Activated B cell treated with CpG ODN at 0.5 μM for 24 hours (primary cell): Measurements from ENCODE around the gene RNF146. TPM values are rescaled to one million over a fixed set of nuclear protein-coding genes. Genes with fewer than 3 reads are reported as not detected.

Experiments
- ATAC-seq: fragments of 200-7000 bp; cut with Tn5 transposase; one replicate; pipeline ENCODE4 v1.10.0; 2021; ENCODE audit warnings: low read depth, mild to moderate bottlenecking, moderate library complexity
- CTCF ChIA-PET: fragments of 350-600 bp; sonication (Branson Sonifier 250); formaldehyde crosslinking; loops from one replicate; lab custom pipeline; 2021; ENCODE audit warnings: antibody characterized with exemption; lab: Charles Lee
- POLR2A ChIA-PET: fragments of 350-600 bp; sonication (Branson Sonifier 250); formaldehyde crosslinking; loops from one replicate; lab custom pipeline; 2021; ENCODE audit warnings: antibody characterized with exemption; lab: Charles Lee
- DNase-seq: peaks from one replicate; pipeline ENCODE4 v3.0.0; 2022
- H3K27ac Mint-ChIP-seq: one replicate; pipeline ENCODE4 v1.8.0; 2020; ENCODE audit warnings: mixed read lengths
- H3K27me3 Mint-ChIP-seq: one replicate; pipeline ENCODE4 v1.8.0; 2021; ENCODE audit warnings: mixed read lengths
- H3K36me3 Mint-ChIP-seq: one replicate; pipeline ENCODE4 v1.8.0; 2021; ENCODE audit warnings: low read depth, mixed read lengths
- H3K4me1 Mint-ChIP-seq: one replicate; pipeline ENCODE4 v1.8.0; 2021; ENCODE audit warnings: mixed read lengths
- H3K4me3 Mint-ChIP-seq: one replicate; pipeline ENCODE4 v1.8.0; 2020; ENCODE audit warnings: mild to moderate bottlenecking, mixed read lengths
- H3K9me3 Mint-ChIP-seq: one replicate; pipeline ENCODE4 v1.8.0; 2020; ENCODE audit warnings: mixed read lengths
- intact Hi-C: fragments of 100-400 bp; cut with micrococcal nuclease; formaldehyde crosslinking; loops from one replicate; pipeline ENCODE4 v1.15.1; 2024
- total RNA-seq: library from RNA; stranded (reverse); gene quantifications from 2 replicates; pipeline ENCODE4 v1.2.3, GENCODE V29; 2022
- TF ChIP-seq, protein P1 (sequence below): fragments of 200-600 bp; IDR thresholded peaks from one replicate; pipeline ENCODE4 v1.8.0; 2022; ENCODE audit warnings: antibody characterized with exemption, mild to moderate bottlenecking

RNF146 gene
- total RNA-seq, 1 donor from 2014 or later = 35.3 TPM

DNA sequence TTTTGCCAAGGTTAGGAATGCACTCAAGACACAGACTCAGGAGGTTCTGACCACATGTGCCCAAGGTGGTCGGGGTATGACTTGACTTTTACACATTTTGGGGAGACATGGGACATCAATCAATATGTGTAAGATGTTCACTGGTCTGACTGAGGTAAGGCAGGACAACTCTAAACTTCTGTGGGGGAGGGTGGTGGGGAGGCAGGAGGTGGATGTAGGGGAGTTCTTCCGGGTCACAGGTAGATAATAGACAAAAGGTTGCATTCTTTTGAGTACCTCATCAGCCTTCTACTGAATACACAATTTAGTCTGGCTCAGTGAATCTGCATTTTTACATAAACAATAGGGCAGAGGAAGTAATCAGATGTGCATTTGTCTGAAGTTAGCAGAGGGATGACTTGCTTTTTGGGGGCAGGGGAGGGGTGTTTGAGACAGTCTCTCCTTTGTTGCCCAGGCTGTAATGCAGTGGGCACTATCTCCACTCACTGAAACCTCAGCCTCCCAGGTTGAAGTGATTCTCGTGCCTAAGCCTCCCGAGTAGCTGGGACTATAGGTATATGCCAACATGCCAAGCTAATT, 65.8 kb downstream of the RNF146 start:
- H3K36me3 Mint-ChIP-seq = peaks cover 38% of the 10 kb centered on the region
- CTCF ChIA-PET = interaction anchor here (1.1 kb wide), 1 partner anchor 16 kb away, joined by 3 read pairs; no protein-coding TSS in a partner anchor
- TF ChIP-seq, protein P1, sequence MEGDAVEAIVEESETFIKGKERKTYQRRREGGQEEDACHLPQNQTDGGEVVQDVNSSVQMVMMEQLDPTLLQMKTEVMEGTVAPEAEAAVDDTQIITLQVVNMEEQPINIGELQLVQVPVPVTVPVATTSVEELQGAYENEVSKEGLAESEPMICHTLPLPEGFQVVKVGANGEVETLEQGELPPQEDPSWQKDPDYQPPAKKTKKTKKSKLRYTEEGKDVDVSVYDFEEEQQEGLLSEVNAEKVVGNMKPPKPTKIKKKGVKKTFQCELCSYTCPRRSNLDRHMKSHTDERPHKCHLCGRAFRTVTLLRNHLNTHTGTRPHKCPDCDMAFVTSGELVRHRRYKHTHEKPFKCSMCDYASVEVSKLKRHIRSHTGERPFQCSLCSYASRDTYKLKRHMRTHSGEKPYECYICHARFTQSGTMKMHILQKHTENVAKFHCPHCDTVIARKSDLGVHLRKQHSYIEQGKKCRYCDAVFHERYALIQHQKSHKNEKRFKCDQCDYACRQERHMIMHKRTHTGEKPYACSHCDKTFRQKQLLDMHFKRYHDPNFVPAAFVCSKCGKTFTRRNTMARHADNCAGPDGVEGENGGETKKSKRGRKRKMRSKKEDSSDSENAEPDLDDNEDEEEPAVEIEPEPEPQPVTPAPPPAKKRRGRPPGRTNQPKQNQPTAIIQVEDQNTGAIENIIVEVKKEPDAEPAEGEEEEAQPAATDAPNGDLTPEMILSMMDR = no peak
- DNase-seq = no peak
- peak overlapping the region; percentile 54 for H3K27ac Mint-ChIP-seq
- H3K27me3 Mint-ChIP-seq = no peaks in the 10 kb centered on the region
- no peak overlapping the region for H3K4me3 Mint-ChIP-seq
- peaks cover 5% of the 10 kb centered on the region for H3K9me3 Mint-ChIP-seq
- intact Hi-C loops = no loop called here
- ATAC-seq = no peak
- H3K4me1 Mint-ChIP-seq = peaks cover 47% of the 10 kb centered on the region
- POLR2A ChIA-PET = interaction anchor here (0.9 to 1.2 kb wide), 2 partner anchors 9 to 66 kb away, joined by 3 to 4 read pairs; partner anchors contain the start of gene RNF146

Other genes with a start within 250 kb of the RNF146 start
- gene RSPO3, start 148.2 kb upstream of the RNF146 start, total RNA-seq = not detected in 2 replicates
- gene ECHDC1, start 76.7 kb downstream of the RNF146 start, total RNA-seq = 57.3 and 59.7 TPM in 2 replicates
- gene KIAA0408, start 192.5 kb downstream of the RNF146 start, total RNA-seq = 0.34 and 0.80 TPM in 2 replicates